Activated CD4-positive, CD25-positive, alpha-beta regulatory T cell treated with anti-CD3 and anti-CD28 coated beads, Interleukin-2, amount 50 U/mL, for 16 hours (primary cell): ENCODE measurements around the gene ACP3.

ENCODE experiments used
- DNase-seq: peaks from one replicate; pipeline ENCODE4 v3.0.0-alpha.2; 2020; ENCODE audit warnings: low read depth, low spot score

Gene ACP3

DNA sequence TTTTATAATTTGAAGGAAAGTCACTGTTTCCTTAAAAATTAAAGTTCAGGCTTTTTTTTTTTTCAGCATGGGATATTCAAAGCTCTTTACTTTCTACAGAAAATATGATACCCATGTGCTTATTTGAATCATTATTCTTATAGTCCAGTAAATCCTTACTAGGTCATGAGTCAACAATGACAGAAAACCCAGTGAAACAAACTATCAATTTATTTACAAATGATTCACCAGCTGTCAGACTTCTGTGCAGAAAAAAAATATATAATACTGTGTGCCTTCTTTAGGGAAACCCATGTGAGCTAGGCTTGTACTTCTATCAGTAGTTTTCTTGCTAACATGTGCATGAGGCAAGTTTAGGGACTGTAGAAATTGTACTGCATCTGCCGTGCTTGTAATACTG, 1.2 kb downstream of the ACP3 start:
- no peak for DNase-seq

DNA sequence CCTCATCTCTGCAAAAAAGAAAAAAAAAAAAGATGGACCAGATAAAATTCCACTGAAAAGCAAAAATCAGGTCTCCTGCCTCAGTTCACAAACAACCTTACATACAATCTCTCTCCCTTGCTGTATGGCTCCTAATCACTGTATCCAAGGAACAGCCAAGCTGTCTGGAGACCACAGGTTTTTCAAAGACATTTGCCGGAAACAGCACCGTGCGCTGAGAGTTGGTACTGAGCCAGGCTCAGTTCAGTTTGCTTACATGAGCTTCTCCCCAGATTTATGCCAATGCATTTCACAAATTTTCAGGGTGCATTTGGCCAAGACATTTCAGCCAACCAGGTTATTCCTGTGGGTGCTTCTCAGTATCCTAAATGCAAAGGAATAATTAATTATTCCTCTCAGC, 4.1 kb downstream of the ACP3 start:
- DNase-seq: no peak

DNA sequence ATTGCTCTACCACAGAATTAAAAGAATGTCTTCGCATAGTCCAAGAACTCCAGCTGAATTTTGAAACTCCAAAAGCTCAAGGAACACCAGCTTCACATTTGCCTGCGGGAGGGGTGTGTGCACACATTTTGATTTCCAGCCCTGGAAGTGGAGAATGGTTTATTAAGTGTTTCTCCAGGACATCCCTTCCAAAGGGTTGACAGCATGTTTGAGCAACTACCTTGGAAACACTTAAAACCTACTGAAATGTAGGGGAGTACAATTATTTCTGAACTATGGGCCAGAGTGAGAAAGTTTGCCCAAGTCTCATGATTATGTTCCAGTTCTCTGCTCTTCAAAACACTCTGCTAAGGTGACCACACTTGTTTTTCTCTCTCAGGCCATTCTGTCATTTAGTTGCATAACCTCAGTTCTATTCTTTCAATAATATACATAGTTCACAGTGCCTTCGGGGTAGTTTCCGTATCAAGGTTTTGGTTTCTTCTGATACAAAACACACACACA, 7.9 kb downstream of the ACP3 start:
- no peak for DNase-seq

DNA sequence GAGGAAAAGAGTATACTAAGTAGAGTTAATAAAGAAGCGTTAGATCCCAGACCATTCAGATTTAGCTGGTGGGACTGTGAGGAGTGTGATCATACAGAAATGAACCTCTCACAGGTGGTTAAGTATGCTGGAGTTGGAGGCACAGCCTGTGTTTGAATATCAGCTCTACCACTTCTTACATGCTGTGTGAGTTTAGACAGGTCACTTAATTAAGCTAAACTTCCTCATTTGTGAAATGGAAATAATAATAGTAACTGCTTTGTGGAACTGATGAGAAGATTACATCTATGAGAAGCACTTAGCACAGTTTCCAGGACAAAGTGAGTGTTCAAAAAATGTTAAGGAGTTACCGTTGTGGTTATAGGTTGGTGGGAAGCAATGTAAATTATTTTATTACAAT, 8.4 kb downstream of the ACP3 start:
- DNase-seq: no peak

DNA sequence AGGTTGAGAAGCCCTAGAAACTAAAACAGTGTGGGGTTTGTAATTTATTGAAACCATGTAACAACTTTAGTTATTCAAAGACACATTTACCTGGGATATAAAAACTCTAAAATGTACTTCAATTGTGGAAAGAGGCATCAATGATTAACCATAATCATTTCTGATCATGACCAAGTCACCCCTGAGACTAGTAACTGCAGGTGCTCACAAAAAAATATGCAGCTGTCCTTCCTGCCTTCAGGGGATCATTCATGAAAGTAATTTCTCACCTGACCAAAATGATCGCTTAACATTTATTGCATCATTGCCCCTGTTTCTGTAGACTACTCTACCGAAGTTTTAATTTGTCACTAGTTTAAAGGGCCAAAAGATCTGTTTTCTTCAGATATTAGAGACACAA, 9.0 kb downstream of the ACP3 start:
- no peak for DNase-seq

DNA sequence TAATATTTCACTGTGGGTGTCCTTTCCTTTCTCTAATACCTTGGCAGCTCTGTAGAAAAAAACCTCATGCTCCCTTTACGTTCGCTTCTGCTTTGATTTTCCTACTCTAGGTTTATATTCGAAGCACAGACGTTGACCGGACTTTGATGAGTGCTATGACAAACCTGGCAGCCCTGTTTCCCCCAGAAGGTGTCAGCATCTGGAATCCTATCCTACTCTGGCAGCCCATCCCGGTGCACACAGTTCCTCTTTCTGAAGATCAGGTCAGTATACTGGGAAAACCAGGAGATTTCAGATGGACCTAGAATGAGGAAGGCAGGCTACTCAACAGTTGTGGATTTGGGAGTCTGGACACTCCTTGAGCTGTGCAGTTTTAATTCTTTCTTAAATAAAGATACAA, 14.9 kb downstream of the ACP3 start:
- DNase-seq: no peak

DNA sequence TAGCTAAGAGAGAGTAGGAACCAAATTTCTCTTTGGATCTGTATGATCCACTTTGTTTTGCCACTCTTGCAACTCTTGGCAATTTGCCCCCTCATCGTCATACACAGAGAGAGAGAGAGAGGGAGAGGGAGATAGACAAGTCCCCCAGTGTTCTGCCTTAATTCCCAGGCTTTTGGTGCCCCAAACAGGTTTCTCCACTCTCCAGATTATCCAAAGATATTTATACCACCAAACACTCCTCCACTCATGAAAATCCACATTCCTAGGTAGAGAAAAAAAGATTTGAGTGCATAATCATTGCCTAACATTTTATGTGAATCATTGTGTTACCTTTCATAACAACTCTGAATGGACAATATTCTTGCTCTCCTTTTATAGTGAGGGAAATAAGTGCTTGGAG, 15.3 kb downstream of the ACP3 start:
- no peak for DNase-seq

DNA sequence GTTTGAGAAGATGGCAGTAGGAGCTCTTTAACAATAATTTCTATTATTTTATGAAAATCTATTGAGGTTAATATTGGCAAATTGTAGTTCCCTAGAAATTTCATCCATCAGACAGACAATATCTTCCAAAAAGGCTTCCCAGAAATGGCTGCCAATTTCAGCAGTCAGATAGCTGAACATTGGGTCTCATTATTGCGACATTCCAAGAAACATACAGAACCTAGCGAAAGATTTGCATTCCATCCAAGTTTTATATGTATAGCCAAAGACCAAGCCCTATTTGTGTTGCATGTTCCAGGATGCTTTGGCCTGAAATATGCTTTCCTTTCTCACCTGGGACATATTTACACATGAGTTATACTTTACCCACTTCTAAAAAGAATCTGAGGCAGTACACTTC, 24.5 kb downstream of the ACP3 start:
- no peak for DNase-seq

DNA sequence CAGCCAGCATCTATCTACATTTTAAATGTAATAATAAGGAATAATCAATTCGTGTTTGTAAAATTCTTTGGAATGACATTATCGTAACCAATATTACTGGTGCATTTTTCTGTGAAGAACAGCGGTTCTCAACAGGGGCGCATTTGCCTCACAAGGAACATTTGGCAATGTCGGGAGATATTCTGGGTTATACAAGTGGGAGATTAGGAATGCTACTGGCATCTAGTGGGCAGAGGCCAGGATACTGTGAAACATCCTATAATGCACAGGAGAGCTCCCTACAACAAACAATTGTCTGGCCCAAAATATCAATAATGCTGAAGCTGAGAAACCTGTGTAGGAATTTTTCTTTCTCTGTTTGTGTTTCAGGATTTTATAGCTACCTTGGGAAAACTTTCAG, 25.0 kb downstream of the ACP3 start:
- DNase-seq: no peak

DNA sequence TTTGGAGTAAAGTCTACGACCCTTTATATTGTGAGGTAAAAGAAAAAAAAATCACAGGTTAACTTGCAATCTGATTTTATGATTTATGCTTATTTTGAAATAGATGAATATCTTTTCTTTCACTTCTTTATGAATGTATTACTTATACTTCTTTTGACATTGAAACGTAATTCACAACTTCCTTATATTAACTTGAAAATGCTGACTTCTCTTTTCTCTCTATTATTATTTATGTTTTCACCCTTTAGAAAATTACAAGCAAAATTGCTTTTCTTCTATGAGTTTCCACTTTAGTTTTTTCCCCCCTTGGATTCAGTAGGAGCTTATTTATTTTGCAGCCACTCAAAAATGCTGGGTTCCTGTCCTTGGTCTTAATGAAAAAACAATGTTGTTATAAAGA, 25.4 kb downstream of the ACP3 start:
- no peak for DNase-seq

DNA sequence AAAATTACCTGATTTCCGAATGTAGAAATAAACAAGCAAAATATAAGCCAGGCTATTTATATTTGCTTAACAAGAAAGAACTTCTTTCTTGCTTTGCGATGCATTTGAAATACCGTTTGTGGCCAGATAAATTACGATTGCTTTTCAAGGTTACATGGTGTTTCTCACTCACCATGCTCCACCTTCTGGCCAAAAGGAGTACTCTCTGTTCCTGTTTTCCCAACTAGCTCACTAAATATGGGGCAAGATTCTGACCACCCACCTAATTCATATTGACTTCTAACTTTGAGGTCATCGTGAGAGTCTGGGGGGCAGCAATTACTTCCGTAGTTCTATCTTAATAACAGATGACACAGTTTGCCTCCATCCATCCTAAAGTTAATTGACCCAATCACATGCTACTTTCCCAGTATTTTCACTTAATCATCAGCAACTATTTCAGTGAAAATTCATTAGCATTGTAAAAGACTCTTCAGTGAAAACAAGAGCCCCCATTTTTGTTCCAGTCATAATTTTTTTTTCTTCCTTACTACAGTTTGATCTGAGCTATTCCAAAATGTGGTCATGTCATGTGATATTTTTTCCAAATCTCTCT, 25.9 kb downstream of the ACP3 start:
- DNase-seq: no peak

DNA sequence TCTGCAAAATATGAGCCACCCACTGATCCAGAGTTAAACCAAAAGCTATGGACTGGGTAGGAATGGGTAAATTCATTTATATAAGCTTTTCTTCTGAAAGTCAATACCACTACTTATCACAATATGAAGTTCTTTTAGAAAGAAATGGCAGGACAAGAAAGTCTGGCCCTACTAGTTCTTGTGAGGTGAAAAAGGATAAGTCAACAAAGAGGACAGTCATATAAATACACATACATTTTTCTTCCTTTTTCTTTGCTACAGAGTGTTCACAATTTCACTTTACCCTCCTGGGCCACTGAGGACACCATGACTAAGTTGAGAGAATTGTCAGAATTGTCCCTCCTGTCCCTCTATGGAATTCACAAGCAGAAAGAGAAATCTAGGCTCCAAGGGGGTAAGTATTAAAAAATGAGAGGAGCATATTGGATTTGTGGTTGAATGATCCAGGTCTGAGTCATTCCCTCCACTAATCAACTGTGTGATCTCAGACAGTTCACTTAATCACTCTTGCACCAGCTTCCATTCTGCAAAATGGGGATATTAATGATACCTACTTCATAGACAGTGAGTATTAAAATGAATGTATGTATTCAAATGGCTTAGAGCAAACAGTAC, 27.6 kb downstream of the ACP3 start:
- no peak for DNase-seq

DNA sequence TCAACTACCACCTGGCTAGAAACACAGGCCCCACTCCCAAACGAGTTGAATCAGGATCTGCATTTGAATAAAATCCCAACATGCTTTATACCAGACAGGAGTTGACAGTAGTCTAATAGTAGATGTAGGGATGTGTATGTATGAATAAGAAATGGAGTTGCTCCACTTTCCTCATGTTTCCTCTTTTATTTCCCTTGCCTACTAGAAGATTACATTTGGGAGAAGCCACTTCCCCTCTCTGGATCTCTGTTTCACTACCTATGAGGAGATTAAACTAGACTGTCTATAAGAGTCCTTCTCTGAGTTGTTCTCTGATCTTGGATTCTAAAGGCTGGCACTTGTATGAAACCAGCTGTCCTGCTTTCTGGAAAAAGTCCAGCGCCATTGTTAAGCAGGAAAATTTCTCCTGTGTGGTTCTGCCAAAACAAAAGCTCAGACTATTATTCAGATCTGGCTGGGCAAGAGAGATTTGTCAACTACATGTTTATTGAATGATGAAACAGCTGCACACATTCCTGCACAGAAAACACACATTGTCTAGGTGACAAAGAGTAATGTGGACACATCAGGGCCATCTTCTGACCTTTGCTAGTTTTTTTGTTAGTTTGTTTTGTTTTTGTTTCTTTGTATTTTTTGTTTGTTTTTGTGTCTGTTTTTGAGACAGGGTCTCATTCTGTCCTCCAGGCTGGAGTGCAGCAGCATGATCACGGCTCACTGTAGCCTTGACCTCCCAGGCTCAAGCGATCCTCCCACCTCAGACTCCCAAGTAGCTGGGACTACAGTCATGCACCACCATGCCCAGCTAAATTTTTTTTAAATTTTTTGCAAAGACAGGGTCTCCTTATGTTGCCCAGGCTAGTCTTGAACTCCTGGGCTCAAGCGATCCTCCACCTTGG, 29.9 kb downstream of the ACP3 start:
- DNase-seq: no peak

DNA sequence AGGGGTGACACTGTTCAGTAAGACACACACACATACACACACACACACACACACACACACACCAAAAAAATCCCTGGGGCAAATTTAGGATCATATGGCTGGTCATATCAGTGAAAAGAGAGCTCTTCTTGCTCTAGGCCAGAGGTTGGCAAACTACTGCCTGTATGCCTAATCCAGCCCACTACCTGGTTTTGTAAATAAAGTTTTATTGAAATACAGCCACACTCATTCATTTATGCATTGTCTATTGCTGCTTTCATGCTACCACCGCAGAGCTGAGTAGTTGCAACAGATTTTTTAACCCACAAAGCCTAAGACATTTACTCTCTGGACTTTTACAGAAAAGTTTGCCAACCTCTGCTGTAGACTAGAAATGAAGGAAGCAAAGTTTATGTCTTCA, 30.6 kb downstream of the ACP3 start:
- no peak for DNase-seq

DNA sequence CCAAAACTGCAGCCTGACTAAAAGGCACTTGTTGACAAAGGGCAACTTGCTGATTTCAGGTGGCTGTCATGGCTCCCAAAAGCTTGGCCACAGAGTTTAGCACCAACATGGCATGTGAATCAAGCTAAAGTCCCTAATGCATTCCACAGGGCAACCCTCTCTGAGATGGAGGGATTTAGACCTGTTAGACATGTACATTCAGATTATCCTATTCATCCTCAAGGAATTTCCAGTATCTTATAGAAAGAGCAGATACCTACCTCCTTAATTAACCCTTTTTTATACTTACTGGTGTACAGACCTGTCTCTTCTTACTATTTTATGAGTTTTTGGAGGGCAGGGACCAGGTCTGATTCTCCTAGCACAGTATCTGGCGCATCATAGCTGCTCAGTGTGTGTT, 31.3 kb downstream of the ACP3 start:
- no peak for DNase-seq

DNA sequence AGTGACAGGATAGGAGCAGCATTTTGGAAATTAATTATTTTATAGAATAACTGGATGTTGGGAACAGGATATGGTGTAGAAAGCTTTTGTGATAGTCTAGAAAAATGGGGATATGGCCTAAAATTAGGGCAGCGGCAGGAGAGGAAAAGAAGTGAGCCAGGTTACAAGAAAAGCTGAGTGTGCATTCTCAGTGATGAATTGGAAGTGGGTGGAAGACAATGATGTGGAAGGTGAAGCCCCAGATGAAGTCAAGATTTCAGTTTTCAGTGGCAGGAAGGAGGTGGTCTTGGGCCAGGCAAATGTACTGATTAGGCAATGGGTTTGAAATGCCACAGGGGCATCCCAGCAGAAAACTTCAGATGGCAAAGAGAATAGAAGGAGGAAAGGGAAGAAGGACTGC, 33.6 kb downstream of the ACP3 start:
- DNase-seq: no peak

DNA sequence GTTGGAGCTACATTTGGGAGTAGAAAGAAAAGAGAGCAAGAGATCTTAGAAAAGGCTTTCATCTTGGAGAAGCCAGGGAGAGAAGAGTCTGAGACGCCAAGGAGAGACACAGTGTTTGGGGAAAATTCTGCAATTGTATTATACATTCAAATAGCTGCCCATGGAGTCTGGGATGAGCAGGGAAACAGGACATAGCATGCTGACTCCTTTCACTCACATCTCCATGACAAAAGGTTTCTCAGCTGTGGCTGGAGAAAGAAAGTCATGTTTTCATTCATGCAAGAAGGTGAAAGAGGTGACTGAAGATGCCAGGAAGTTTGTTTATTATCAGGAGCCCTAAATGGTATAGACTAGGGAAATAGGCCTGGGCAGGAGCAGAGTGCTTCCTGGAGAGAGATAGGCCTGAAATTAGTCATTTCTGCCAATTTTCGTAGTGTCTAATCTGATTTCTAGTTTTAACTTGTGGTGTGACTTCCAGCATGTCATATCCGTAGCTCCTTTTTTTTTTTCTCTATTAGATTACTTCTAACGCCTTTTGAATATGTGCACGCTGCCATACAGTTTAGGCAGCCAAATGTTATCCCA, 34.1 kb downstream of the ACP3 start:
- no peak for DNase-seq

DNA sequence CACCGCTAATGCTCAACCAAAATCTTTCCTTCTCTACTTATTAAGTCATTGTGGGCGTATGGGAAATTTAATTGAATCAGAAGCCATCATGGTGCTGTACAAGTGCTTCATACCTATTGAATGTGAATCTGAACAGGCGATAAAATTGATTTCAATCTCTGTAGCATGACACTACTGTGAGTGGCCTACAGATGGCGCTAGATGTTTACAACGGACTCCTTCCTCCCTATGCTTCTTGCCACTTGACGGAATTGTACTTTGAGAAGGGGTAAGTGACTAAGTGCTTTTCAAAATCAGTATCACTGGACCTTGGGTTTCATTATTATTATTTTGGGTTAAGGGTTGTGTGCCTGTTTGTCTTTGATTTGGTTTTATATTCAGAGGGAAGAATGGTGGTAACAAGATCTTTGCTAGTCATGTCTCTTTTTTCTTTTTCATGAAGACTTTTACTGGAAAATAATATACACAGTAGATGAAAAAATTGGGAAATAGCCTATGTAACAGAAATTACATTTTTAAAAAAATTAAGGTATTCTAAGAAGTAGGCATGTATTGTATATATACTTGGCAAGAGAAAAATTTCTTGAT, 35.4 kb downstream of the ACP3 start:
- peak; percentile 39 for DNase-seq

DNA sequence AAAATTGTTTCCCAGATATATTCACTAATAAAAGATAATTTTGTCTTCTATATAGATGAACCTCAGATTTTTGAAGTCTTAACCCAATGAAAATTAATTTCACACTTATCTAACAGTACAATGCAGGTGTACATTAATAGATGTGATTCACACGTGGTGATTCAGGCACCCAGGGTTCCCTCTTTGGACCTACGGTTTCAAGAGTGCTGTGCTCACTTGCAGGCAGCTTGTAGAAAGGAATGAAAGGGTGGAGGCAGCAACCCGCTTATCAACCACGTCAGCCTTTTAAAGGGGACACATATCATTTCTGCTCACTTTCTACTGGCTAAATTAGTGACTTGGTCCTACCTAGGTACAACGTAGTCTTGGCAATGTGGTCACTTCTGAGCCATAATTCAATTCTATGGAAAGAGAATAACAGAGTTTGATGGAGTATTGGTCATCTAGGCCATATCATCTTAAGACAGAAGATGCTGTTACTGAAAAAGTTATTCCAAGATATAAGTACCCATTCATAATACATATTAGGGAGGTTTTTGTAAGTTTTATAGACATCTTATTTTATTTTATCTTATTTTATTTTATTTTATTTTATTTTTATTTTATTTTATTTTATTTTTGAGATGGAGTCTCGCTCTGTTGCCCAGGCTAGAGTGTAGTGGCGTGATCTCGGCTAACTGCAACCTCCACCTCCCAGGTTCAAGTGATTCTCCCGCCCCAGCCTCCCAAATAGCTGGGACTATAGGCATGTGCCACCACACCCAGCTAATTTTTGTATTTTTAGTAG, 37.9 kb downstream of the ACP3 start:
- DNase-seq: no peak

DNA sequence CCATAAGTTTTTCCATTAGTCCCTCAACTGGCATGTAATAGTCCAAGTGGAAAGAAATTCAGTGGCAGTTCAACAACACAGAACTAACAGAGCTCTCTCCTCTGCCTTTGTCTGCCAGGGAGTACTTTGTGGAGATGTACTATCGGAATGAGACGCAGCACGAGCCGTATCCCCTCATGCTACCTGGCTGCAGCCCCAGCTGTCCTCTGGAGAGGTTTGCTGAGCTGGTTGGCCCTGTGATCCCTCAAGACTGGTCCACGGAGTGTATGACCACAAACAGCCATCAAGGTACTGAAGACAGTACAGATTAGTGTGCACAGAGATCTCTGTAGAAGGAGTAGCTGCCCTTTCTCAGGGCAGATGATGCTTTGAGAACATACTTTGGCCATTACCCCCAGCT, 39.4 kb downstream of the ACP3 start:
- DNase-seq: no peak

DNA sequence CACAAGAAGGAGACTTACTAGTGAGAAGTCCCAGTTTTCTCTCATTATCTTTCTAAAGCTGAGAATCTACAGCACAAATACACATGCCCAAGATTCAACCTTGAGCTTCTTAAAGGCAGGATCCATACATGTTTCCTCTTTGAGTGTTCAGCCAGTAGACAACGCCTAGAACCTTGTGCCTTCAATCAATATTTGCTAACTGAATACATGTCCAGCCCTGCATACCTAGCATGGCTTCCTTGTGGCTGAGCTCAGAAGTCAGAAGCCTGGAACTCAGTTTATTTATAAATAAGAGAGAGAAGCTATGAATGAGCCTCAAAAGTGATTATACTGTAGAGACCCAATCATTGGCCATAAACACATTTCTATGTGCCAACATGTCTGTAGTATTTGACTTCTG, 43.5 kb downstream of the ACP3 start:
- no peak for DNase-seq
